H1 (cell line): ENCODE results near the gene ZNF629.

Experiments used
- CTBP2 ChIP-seq: IDR thresholded peaks from 2 replicates; pipeline ENCODE4 v1.7.0; 2011; ENCODE audit warnings: borderline replicate concordance, mild to moderate bottlenecking, moderate library complexity, mixed read lengths, low read length; ENCODE audit not compliant: insufficient read depth, insufficient read length
- E2F6 ChIP-seq: IDR thresholded peaks from 2 replicates; pipeline ENCODE4 v1.6.1; 2012; ENCODE audit warnings: inconsistent platforms
- EP300 ChIP-seq, 2 experiments: IDR thresholded peaks; 1 replicate in 1 of 2; 2 replicates in 1 of 2; pipeline ENCODE4 v1.6.1; 2011 to 2012; ENCODE audit warnings: low read depth in 2 of 2, low read length in 2 of 2, mild to moderate bottlenecking in 2 of 2, borderline replicate concordance in 1 of 2, inconsistent platforms in 1 of 2, moderate library complexity in 1 of 2
- GABPA ChIP-seq: IDR thresholded peaks from 2 replicates; pipeline ENCODE4 v1.6.1; 2011; ENCODE audit warnings: mild to moderate bottlenecking, low read length, moderate library complexity, borderline replicate concordance; ENCODE audit not compliant: insufficient read depth
- HDAC2 ChIP-seq, 2 experiments: fragments of 300-600 bp in 1 of 2; sonication (generic) in 1 of 2; IDR thresholded peaks; 2 replicates each; pipeline ENCODE4 v1.6.1; 2011 to 2012; ENCODE audit warnings: low read depth in 2 of 2, low read length in 2 of 2, mild to moderate bottlenecking in 2 of 2, moderate library complexity in 2 of 2, borderline replicate concordance in 1 of 2, inconsistent platforms in 1 of 2
- PHF8 ChIP-seq: fragments of 200-600 bp; sonication (generic); conservative IDR thresholded peaks from 2 replicates; pipeline ENCODE4 v1.7.1; 2012; ENCODE audit warnings: low read depth, mild to moderate bottlenecking, inconsistent platforms, low read length, moderate library complexity
- POLR2A ChIP-seq, 2 experiments: IDR thresholded peaks; 1 replicate in 1 of 2; 2 replicates in 1 of 2; pipeline ENCODE4 v1.6.1; 2011; ENCODE audit warnings: low read depth in 2 of 2, low read length in 2 of 2, mild to moderate bottlenecking in 2 of 2; ENCODE audit errors: control extremely low read depth in 1 of 2
- POLR2AphosphoS5 ChIP-seq: IDR thresholded peaks from 2 replicates; pipeline ENCODE4 v1.6.1; 2011; ENCODE audit warnings: low read depth, low read length
- SIN3A ChIP-seq, 2 experiments: IDR thresholded peaks in 1 of 2; conservative IDR thresholded peaks in 1 of 2; 2 replicates each; pipeline ENCODE4 v1.6.1; 2011 to 2012; ENCODE audit warnings: low read length in 2 of 2, improper control_type of control experiment in 1 of 2, low read depth in 1 of 2, mild to moderate bottlenecking in 1 of 2
- TBP ChIP-seq: IDR thresholded peaks from 2 replicates; pipeline ENCODE4 v1.6.1; 2011; ENCODE audit warnings: low read depth, low read length, improper control_type of control experiment
- TEAD4 ChIP-seq: IDR thresholded peaks from 2 replicates; pipeline ENCODE4 v1.6.1; 2012; ENCODE audit warnings: low read depth, low read length, inconsistent platforms, mixed read lengths
- YY1 ChIP-seq: IDR thresholded peaks from 2 replicates; pipeline ENCODE4 v1.6.1; 2011; ENCODE audit warnings: low read depth, mild to moderate bottlenecking, low read length
- TF ChIP-seq, protein P1 (sequence below), 3 experiments: IDR thresholded peaks; 1 replicate in 2 of 3; 2 replicates in 1 of 3; pipeline versions ENCODE4 v1.5.1 to v1.6.1; 2011; ENCODE audit warnings: low read length in 3 of 3, mild to moderate bottlenecking in 3 of 3, inconsistent platforms in 2 of 3, low read depth in 1 of 3, moderate library complexity in 1 of 3; ENCODE audit not compliant: insufficient read depth in 1 of 3; ENCODE audit errors: control extremely low read depth in 1 of 3

DNA sequence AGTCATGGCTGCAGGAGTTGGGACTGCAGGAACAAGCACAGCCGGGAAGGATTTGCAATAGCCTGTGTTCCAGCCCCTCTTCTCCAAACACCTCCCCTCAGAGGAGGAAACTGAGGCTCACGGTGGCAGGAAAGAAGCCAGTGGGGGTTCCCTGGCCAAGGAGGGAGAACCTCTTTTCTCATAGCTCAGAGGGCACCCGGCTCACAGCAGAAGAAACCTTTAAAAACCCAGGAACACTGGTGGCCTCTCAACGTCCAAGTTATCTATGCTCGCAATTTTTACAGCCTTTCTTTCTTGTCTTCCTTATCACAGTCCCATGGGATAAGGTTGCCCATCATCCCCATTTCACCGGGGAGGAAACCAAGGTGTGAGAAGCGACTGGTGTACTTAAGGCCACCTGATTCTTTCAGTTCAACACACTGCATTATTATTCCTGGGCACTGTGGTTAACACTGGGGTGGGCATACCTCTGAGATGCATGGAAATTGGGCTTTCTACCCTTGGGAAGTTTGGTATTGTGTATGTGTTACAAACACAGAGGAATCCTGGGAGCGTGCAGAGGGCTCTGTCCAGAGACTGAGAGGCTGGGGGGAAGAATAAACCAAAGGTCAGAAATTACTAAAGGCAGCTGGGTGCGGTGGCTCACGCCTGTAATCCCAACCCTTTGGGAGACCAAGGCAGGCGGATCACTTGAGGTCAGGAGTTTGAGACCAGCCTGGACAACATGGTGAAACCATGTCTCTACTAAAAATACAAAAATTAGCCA is 791 bp upstream of the ZNF629 start:
- TF ChIP-seq, protein P1, sequence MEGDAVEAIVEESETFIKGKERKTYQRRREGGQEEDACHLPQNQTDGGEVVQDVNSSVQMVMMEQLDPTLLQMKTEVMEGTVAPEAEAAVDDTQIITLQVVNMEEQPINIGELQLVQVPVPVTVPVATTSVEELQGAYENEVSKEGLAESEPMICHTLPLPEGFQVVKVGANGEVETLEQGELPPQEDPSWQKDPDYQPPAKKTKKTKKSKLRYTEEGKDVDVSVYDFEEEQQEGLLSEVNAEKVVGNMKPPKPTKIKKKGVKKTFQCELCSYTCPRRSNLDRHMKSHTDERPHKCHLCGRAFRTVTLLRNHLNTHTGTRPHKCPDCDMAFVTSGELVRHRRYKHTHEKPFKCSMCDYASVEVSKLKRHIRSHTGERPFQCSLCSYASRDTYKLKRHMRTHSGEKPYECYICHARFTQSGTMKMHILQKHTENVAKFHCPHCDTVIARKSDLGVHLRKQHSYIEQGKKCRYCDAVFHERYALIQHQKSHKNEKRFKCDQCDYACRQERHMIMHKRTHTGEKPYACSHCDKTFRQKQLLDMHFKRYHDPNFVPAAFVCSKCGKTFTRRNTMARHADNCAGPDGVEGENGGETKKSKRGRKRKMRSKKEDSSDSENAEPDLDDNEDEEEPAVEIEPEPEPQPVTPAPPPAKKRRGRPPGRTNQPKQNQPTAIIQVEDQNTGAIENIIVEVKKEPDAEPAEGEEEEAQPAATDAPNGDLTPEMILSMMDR (IDR thresholded peaks at IDR 0.05; ENCODE audit: control extremely low read depth in 1 of 3, insufficient read depth in 1 of 3, low read depth in 1 of 3, low read length in 3 of 3), result no peak
- TF ChIP-seq POLR2A (IDR thresholded peaks at IDR 0.05; ENCODE audit: control extremely low read depth in 1 of 2, low read depth in 2 of 2, low read length in 2 of 2) (no peak), POLR2AphosphoS5 (no peak), PHF8 (no peak), HDAC2 (IDR thresholded peaks at IDR 0.05; ENCODE audit: borderline replicate concordance in 1 of 2, low read depth in 2 of 2, low read length in 2 of 2) (no peak), E2F6 (no peak), SIN3A (conservative IDR thresholded peaks at IDR 0.05 in 1 of 2, IDR thresholded peaks at IDR 0.05 in 1 of 2; ENCODE audit: low read depth in 1 of 2, low read length in 2 of 2) (no peak), TBP (no peak), GABPA (no peak), CTBP2 (no peak), YY1 (no peak), TEAD4 (no peak), EP300 (IDR thresholded peaks at IDR 0.05; ENCODE audit: borderline replicate concordance in 1 of 2, low read depth in 2 of 2, low read length in 2 of 2) (no peak)
